ENCODE data around the gene MUC3A. TPM values are rescaled to one million over a fixed set of nuclear protein-coding genes. Genes with fewer than 3 reads are reported as not detected.

MUC3A gene
- total RNA-seq, 4 donors from 2014 or later, result 0.22 TPM; not detected in 3

DNA sequence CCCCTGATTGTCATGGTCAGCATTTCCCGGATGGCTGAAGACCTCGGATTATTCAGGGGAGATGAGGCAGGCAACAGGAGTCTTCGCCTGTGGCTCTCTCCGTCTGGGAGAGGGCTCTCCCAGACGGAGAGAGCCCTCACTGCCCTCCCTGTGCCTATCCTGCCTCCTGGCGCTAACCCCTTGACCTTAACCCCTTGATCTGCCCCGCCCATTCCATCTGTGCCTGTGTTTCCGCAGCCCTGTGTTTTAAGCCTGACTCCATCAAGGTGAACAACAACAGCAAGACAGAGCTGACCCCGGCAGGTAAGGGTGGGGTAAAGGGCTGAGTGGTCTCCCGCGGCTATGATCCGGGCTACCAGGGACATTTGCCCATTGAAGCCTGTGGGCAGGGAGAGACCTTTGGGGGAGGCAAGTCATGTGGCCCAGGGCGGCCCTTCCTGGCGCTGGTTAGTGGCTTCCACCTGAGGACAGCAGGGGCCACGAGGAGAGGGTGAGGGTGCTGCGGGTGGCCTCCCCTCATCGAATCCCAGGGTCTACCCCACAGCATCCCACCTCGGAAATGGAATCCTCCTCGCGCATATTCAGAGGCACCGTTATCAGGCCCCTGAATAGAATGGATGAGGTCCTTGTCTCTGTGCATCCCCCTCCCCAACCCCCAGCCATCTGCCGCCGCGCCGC is 15.8 kb downstream of the MUC3A start:
- no peak for DNase-seq (ENCODE audit: low spot score in 2 of 2)
- H3K9me3 ChIP-seq, result no peaks in the 10 kb centered on the region
- H3K4me1 ChIP-seq, result peaks cover 0 to 18% (median 5%) of the 10 kb centered on the region in 4 donors
- no peaks in the 10 kb centered on the region for H3K36me3 ChIP-seq
- WGBS, 2 donors, result 16% methylated on average over 25 of the region's 25 CpGs
- no peak overlapping the region for H3K27ac ChIP-seq
- peaks cover 0 to 62% of the 10 kb centered on the region in 2 donors for H3K27me3 ChIP-seq
- no peak for TF ChIP-seq EP300 (IDR thresholded peaks at IDR 0.05)
- TF ChIP-seq, protein P1, sequence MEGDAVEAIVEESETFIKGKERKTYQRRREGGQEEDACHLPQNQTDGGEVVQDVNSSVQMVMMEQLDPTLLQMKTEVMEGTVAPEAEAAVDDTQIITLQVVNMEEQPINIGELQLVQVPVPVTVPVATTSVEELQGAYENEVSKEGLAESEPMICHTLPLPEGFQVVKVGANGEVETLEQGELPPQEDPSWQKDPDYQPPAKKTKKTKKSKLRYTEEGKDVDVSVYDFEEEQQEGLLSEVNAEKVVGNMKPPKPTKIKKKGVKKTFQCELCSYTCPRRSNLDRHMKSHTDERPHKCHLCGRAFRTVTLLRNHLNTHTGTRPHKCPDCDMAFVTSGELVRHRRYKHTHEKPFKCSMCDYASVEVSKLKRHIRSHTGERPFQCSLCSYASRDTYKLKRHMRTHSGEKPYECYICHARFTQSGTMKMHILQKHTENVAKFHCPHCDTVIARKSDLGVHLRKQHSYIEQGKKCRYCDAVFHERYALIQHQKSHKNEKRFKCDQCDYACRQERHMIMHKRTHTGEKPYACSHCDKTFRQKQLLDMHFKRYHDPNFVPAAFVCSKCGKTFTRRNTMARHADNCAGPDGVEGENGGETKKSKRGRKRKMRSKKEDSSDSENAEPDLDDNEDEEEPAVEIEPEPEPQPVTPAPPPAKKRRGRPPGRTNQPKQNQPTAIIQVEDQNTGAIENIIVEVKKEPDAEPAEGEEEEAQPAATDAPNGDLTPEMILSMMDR (IDR thresholded peaks at IDR 0.05), result no peak
- TF ChIP-seq POLR2A (IDR thresholded peaks at IDR 0.05), result no peak
- H3K4me3 ChIP-seq, result peak overlapping the region in 1 of 4 donors; percentile 25

DNA sequence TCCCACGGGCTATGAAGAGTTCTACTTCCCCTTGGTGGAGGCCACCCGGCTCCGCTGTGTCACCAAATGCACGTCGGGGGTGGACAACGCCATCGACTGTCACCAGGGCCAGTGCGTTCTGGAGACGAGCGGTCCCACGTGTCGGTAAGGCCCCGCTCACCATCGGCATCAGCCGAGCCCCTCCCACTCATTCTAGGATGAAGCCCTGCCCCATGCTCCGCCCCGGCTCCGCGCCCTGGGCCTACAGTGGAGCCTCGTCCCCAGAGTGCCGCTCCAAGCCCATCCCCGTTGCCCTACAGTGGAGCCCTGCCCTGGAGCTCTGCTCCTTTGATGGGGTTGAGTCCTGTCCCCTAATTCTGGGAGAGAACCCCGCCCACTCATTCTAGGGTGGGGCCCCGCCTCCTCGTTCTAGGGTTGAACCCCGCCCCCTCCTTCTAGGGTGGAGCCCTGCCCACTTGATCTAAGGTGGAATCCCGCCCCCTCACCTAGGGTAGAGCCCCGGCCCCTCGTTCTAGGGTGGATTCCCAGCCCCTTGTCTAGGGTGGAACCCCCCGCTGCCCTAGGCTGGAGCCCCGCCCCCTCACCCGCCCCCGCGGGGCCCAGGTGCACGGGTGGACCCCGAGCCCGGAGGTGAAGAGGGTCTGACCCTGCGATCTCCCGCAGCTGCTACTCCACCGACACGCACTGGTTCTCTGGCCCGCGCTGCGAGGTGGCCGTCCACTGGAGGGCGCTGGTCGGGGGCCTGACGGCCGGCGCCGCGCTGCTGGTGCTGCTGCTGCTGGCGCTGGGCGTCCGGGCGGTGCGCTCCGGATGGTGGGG is 16.6 kb downstream of the MUC3A start:
- Histone ChIP-seq H3K4me3 (peak overlapping the region in 2 of 4 donors; percentile 22 to 25), H3K27ac (peak overlapping the region in 1 of 4 donors; percentile 29), H3K9me3 (no peaks in the 10 kb centered on the region), H3K4me1 (peaks cover 0 to 18% (median 5%) of the 10 kb centered on the region in 4 donors), H3K36me3 (no peaks in the 10 kb centered on the region), H3K27me3 (peaks cover 0 to 63% of the 10 kb centered on the region in 2 donors)
- TF ChIP-seq, protein P1 (IDR thresholded peaks at IDR 0.05), result peak in 4 of 5 experiments; percentile 42 to 62 (median 52)
- TF ChIP-seq POLR2A (IDR thresholded peaks at IDR 0.05) (no peak), EP300 (IDR thresholded peaks at IDR 0.05) (no peak)
- WGBS, 2 donors, result 1 to 3% methylated on average over 46 to 51 of the region's 58 CpGs
- DNase-seq (ENCODE audit: low spot score in 2 of 2), result peak in 1 of 2 donors; percentile 38

DNA sequence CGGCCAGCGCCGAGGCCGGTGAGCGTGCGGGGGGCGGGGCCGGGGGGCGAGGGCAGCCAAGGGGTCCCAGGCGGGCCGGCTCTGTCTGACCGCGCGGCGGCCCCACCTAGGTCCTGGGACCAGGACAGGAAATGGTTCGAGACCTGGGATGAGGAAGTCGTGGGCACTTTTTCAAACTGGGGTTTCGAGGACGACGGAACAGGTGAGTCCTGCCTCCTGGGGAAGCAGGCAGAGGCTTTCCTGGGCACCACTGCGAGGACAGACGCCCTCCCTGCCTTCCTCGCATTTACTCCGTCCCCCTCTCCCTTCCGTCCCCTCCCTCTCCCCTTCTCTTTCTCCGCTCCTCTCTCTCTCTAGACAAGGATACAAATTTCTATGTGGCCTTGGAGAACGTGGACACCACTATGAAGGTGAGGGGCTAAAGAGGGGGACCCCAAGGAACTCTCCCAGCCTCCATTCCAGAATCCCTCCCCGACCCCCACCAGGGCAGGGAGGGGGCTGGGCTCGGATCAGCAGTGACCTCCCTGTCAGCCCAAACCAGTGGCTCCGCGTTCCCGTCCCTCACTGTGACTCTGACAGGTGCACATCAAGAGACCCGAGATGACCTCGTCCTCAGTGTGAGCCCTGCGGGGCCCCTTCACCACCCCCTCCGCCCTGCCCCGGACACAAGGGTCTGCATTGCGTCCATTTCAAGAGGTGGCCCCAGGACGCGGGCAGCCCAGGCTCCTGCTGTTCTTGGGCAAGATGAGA is 17.4 kb downstream of the MUC3A start:
- no peak for TF ChIP-seq EP300 (IDR thresholded peaks at IDR 0.05)
- TF ChIP-seq, protein P1 (IDR thresholded peaks at IDR 0.05), result no peak
- no peak for TF ChIP-seq POLR2A (IDR thresholded peaks at IDR 0.05)
- Histone ChIP-seq H3K9me3 (no peaks in the 10 kb centered on the region), H3K27ac (peak overlapping the region in 1 of 4 donors; percentile 29), H3K4me1 (peaks cover 0 to 18% (median 5%) of the 10 kb centered on the region in 4 donors), H3K4me3 (peak overlapping the region in 2 of 4 donors; percentile 22 to 25), H3K27me3 (peaks cover 0 to 63% of the 10 kb centered on the region in 2 donors), H3K36me3 (no peaks in the 10 kb centered on the region)
- 11 to 12% methylated on average over 30 to 34 of the region's 40 CpGs for WGBS, 2 donors
- DNase-seq (ENCODE audit: low spot score in 2 of 2), result no peak

DNA sequence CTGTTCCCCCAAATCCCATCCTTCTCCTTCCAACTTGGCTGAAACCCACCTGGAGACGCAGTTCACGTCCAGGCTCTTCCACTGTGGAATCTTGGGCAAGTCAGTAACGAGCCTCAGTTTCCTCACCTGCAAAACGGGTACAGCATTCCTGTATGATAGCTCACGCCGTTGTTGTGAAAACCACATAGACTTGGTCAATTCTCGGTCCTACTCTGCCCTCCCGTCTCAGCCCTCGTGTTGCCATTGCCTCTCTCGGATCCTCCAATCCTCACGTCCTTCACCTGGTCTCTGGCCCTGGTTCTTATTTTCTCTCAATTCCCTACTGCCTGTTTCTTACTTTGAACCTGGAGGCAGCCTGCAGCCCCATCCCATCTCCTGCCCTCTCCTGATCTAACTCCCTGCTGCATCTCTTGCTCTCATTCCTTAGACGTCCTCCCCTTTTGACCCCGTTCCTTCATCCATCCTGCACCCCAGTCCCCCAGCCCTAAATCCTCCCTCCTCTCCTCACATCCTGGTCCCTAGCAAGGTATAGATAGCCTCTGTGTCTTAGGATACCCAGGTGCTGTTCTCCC is 18.0 kb downstream of the MUC3A start:
- TF ChIP-seq EP300 (IDR thresholded peaks at IDR 0.05), result no peak
- TF ChIP-seq, protein P1 (IDR thresholded peaks at IDR 0.05), result no peak
- TF ChIP-seq POLR2A (IDR thresholded peaks at IDR 0.05), result no peak
- peak overlapping the region in 1 of 4 donors; percentile 29 for H3K27ac ChIP-seq
- H3K27me3 ChIP-seq, result peaks cover 0 to 63% of the 10 kb centered on the region in 2 donors
- WGBS, 2 donors, result 44 to 45% methylated on average over 13 of the region's 13 CpGs
- H3K4me1 ChIP-seq, result peaks cover 0 to 18% (median 5%) of the 10 kb centered on the region in 4 donors
- H3K4me3 ChIP-seq, result no peak overlapping the region
- no peaks in the 10 kb centered on the region for H3K36me3 ChIP-seq
- no peak for DNase-seq (ENCODE audit: low spot score in 2 of 2)
- no peaks in the 10 kb centered on the region for H3K9me3 ChIP-seq
